RKO (cell line): ENCODE data around the gene EEF1AKMT4.

ENCODE experiments used
- DNase-seq: peaks from one replicate; pipeline ENCODE4 v3.0.0-alpha.2; 2016; ENCODE audit warnings: low spot score

Gene EEF1AKMT4

DNA sequence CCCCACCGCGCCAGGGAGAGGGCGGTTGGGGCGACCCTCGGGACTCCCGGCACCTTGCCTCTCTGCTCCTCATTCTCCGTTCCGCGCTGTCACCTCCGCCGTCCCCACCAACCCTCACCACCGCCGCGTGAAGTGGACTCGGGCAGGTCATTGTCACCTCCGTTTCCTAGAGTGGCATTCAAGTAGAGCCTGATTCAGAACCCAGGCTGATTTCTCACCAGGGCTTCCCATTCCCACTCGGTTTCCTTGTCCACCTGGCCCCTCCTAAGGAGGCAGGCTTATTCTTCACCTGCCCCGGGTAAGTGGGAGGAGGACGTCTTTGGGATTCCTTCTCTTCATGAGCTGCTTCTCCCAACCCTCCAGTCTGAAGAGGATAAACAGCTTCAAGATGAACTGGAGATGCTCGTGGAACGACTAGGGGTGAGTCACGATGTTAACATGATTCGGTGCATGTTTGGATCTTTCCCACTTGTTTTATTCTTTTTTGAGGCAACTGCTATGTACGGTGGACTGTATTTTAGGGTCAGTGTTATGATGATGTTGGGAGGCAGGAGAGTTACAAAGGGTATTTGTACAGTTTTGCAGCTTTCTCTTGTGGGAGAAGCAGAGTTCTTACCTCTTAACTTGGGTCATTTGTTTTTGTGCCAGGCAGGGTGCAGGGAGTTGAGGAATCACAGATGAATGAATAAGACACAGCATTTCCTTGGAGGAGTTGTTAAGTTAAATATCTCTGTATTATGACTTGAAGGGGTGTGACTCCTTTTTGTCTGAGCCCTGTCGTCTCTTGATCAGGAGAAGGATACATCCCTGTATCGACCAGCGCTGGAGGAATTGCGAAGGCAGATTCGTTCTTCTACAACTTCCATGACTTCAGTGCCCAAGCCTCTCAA lies 50.3 kb downstream of the EEF1AKMT4 start:
- peak; percentile 77 for DNase-seq

DNA sequence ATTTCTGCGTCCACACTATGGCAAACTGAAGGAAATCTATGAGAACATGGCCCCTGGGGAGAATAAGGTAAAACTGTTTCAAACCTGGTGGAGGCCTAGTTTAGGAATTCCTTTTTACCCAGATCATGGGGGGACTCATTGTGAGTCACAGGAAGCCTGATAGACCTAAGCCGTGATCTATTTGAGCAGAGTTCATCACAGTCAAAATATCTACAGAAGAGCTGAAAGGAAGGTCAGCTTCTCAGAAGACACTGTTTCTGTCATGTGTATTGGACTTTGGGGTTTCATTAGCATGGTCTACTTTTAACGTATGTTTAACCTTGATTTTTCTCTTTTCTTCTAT lies 50.9 kb downstream of the EEF1AKMT4 start:
- DNase-seq, result peak; percentile 96

DNA sequence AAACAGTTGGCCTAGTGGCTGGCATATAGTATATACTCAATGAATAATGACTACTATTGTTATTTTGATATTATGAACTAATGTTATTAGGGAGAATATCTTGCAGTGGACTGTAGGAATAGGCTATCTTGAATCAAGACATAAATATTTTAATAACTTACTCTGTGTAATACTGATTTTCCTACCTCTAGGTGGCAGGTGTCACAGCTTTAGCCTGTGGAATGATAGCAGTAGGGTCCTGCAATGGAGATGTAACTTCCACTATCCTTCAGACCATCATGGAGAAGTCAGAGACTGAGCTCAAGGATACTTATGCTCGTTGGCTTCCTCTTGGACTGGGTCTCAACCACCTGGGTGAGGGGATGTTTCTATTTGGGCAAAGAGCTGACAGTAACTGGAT lies 56.1 kb downstream of the EEF1AKMT4 start:
- DNase-seq, result peak; percentile 63

DNA sequence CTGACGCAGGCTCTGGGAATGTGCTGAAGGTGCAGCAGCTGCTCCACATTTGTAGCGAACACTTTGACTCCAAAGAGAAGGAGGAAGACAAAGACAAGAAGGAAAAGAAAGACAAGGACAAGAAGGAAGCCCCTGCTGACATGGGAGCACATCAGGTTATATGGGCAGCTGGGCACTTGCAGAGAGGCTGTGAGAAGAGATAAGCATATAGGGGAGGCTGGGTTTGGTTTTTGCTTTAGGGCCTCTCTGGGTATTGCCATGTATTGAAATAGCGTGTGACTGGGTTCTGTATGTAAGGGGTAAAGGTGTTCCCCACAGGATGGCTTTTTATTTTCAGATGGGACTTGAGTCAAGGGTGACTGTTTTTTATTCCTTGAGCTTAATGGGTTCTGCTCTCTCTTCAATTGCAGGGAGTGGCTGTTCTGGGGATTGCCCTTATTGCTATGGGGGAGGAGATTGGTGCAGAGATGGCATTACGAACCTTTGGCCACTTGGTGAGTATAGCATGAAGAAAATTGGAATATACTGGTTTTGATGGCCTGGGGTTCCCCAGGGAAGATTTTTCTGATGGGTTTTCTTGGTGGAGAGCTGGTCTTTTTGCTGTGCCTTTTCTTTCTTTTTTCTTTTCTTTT lies 57.0 kb downstream of the EEF1AKMT4 start:
- no peak for DNase-seq

DNA sequence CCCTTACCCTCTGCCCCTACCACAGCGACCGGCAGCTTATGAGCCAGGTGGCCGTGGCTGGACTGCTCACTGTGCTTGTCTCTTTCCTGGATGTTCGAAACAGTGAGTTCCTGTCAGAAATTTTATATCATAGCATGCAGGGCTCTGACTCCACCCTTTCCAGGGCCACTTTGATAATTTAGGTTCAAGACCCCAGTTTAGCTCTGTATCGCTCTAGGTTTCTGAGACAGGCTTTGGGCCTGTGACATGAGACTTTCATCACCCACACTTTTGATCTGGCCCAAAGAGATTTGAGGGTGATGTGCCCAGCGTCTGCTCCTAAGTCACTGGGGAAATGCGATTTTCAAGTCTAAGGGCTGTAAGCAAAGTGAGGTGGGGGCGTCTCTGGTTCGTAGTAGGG lies 58.4 kb downstream of the EEF1AKMT4 start:
- DNase-seq, result no peak
